Measurements from ENCODE around the gene ROM1.

- TF ChIP-seq CTCF (IDR thresholded peaks at IDR 0.05; ENCODE audit: insufficient read depth, low read length, poor library complexity, severe bottlenecking) (no peak), EZH2phosphoT487 (conservative IDR thresholded peaks at IDR 0.05; ENCODE audit: low read length) (no peak)
Measured at GRCh38 chr11:62632492-62632891, 19.4 kb downstream of the ROM1 start.

Measured in SU-DHL-6 (cell line).